Ishikawa (cell line): ENCODE measurements around the gene LZTS3.

Experiments used
- CEBPB ChIP-seq: IDR thresholded peaks from 2 replicates; pipeline ENCODE4 v1.6.1; 2012
- CREB1 ChIP-seq: IDR thresholded peaks from 2 replicates; pipeline ENCODE4 v1.6.1; 2012; ENCODE audit warnings: low read depth
- EGR1 ChIP-seq: IDR thresholded peaks from 2 replicates; pipeline ENCODE4 v1.6.1; 2012
- EP300 ChIP-seq: IDR thresholded peaks from 2 replicates; pipeline ENCODE4 v1.6.1; 2012; ENCODE audit warnings: borderline replicate concordance
- FOXM1 ChIP-seq: IDR thresholded peaks from 2 replicates; pipeline ENCODE4 v1.6.1; 2012; ENCODE audit warnings: low read depth, borderline replicate concordance
- MAX ChIP-seq: IDR thresholded peaks from 2 replicates; pipeline ENCODE4 v1.6.1; 2012
- NFIC ChIP-seq: IDR thresholded peaks from 2 replicates; pipeline ENCODE4 v1.6.1; 2012
- RAD21 ChIP-seq: IDR thresholded peaks from 2 replicates; pipeline ENCODE4 v1.6.1; 2012; ENCODE audit warnings: low read depth
- REST ChIP-seq: IDR thresholded peaks from 2 replicates; pipeline ENCODE4 v1.6.1; 2012; ENCODE audit warnings: low read depth, mild to moderate bottlenecking
- TAF1 ChIP-seq: IDR thresholded peaks from 2 replicates; pipeline ENCODE4 v1.6.1; 2012; ENCODE audit warnings: low read depth, mild to moderate bottlenecking
- TCF12 ChIP-seq: IDR thresholded peaks from 2 replicates; pipeline ENCODE4 v1.6.1; 2012; ENCODE audit warnings: low read depth
- TEAD4 ChIP-seq: IDR thresholded peaks from 2 replicates; pipeline ENCODE4 v1.6.1; 2012
- USF1 ChIP-seq: IDR thresholded peaks from 2 replicates; pipeline ENCODE4 v1.6.1; 2012
- YY1 ChIP-seq: IDR thresholded peaks from 2 replicates; pipeline ENCODE4 v1.6.1; 2012; ENCODE audit warnings: low read depth
- ZBTB7A ChIP-seq: IDR thresholded peaks from 2 replicates; pipeline ENCODE4 v1.6.1; 2012; ENCODE audit warnings: low read depth

Gene LZTS3

GRCh38 chr20:3209257-3209945, 36.1 kb upstream of the LZTS3 start, which contains the start of gene ITPA:
ITPA (plus strand) TSS chr20:3209498; CDS start chr20:3209552, 54 bp downstream.
- TF ChIP-seq YY1 = peak; percentile 74; the same call in 1 of the 2 replicates
- peak; percentile 90; the same call in 1 of the 2 replicates for TF ChIP-seq ZBTB7A
- peak; percentile 93 for TF ChIP-seq MAX
- TF ChIP-seq TCF12 = peak; percentile 65
- no peak for TF ChIP-seq NFIC
- TF ChIP-seq CREB1 = no peak
- TF ChIP-seq TAF1 = peak; percentile 80
- peak; percentile 64 for TF ChIP-seq USF1
- no peak for TF ChIP-seq FOXM1

GRCh38 chr20:3208786-3209256, 35.5 kb upstream of the LZTS3 start:
- TF ChIP-seq USF1 = no peak
- TF ChIP-seq EGR1 = no peak
- no peak for TF ChIP-seq MAX
- TF ChIP-seq TAF1 = no peak
- TF ChIP-seq TCF12 = no peak
- no peak for TF ChIP-seq NFIC
- no peak for TF ChIP-seq CREB1
- no peak for TF ChIP-seq CEBPB
- no peak for TF ChIP-seq EP300
- no peak for TF ChIP-seq TEAD4
- TF ChIP-seq YY1 = no peak
- TF ChIP-seq RAD21 = no peak

- TF ChIP-seq MAX (peak; percentile 67), TEAD4 (no peak), TAF1 (peak; percentile 42; the same call in 1 of the 2 replicates), CEBPB (peak; percentile 95)
Observed at GRCh38 chr20:3204124-3204794, 30.9 kb upstream of the LZTS3 start, which contains the start of gene DDRGK1. DDRGK1 (minus strand) TSS chr20:3204682; CDS start chr20:3204627, 55 bp downstream.

- TF ChIP-seq TAF1 = peak; percentile 3
- no peak for TF ChIP-seq YY1
- no peak for TF ChIP-seq FOXM1
- TF ChIP-seq USF1 = no peak
- 0 out of 2 replicates have a peak, but pooled peaks have one; percentile 14 for TF ChIP-seq EGR1
- TF ChIP-seq REST = no peak
- TF ChIP-seq CREB1 = no peak
- no peak for TF ChIP-seq RAD21
Observed at GRCh38 chr20:3203315-3204123, 30.2 kb upstream of the LZTS3 start.

- TF ChIP-seq ZBTB7A = no peak
- no peak for TF ChIP-seq TCF12
- no peak for TF ChIP-seq EGR1
- TF ChIP-seq RAD21 = no peak
- TF ChIP-seq USF1 = no peak
- TF ChIP-seq NFIC = no peak
- TF ChIP-seq YY1 = no peak
- no peak for TF ChIP-seq FOXM1
- no peak for TF ChIP-seq MAX
- no peak for TF ChIP-seq CEBPB
- no peak for TF ChIP-seq EP300
- no peak for TF ChIP-seq TAF1
- TF ChIP-seq TEAD4 = no peak
- no peak for TF ChIP-seq REST
- no peak for TF ChIP-seq CREB1
Observed at GRCh38 chr20:3202965-3203314, 29.6 kb upstream of the LZTS3 start.
